Adrenal gland (tissue), 5 donors: ENCODE results near the gene TMEM109.

ENCODE experiments used
- POLR2A ChIP-seq, 2 donors: fragments of 450-650 bp; IDR thresholded peaks; one replicate each; pipeline ENCODE4 v1.6.1; 2017; ENCODE audit warnings: antibody characterized with exemption in 2 of 2, mild to moderate bottlenecking in 2 of 2, moderate library complexity in 1 of 2
- TF ChIP-seq, protein P1 (sequence below), 6 experiments: fragments of 450-650 bp in 4 of 6; fragments of 200-600 bp in 2 of 6; sonication (generic) in 1 of 6; IDR thresholded peaks; 1 replicate in 5 of 6; 2 replicates in 1 of 6; pipeline versions ENCODE4 v1.5.1 to v1.8.0; 2016 to 2021; ENCODE audit warnings: antibody characterized with exemption in 6 of 6, mild to moderate bottlenecking in 2 of 6, moderate library complexity in 1 of 6
- donor health status: DM: no; HTN: no; CAD: no.

DNA sequence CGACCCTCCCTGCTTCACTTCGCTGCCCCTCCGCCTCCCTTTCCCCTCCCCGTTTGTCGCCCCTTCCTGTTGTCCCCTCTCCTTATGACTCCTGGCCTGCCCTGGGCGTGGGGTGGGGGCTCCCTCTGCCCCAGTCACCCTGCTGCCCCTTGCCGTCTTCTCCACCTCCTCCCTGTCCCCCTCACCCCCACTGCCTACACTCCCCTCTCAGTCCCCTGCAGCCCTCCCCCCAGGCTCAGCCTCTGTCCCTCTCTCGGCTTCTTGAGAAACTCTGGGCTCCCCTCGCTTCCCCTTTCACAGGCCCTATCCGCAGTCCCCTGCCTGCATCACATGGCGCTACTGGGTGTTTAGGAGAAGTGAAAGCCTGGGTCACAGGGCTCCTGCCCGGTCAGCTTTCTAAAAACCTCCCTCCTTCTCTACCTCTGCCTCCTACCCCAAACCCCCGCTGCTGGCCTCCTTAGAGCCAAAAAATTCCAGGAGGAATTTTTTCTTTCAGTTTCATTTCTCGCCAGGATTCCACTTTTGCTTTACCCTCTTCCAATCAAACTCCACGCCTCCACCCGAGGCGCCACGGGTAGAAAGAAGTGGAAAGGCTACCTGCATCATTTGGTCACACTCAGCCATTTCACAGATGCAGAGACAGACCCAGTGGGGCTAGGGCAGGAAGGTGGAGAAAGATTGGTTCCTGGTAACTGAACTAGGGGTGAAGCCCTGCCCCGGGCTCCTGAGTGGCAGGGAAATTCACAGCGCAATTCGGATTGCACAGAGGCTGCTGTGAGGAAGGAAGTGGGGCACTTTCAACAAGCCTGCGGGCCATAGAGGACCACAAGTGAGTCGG, 38.2 kb downstream of the TMEM109 start, which contains the start of gene SLC15A3:
- TF ChIP-seq, protein P1, sequence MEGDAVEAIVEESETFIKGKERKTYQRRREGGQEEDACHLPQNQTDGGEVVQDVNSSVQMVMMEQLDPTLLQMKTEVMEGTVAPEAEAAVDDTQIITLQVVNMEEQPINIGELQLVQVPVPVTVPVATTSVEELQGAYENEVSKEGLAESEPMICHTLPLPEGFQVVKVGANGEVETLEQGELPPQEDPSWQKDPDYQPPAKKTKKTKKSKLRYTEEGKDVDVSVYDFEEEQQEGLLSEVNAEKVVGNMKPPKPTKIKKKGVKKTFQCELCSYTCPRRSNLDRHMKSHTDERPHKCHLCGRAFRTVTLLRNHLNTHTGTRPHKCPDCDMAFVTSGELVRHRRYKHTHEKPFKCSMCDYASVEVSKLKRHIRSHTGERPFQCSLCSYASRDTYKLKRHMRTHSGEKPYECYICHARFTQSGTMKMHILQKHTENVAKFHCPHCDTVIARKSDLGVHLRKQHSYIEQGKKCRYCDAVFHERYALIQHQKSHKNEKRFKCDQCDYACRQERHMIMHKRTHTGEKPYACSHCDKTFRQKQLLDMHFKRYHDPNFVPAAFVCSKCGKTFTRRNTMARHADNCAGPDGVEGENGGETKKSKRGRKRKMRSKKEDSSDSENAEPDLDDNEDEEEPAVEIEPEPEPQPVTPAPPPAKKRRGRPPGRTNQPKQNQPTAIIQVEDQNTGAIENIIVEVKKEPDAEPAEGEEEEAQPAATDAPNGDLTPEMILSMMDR (IDR thresholded peaks at IDR 0.05), result no peak
- peak in 1 of 2 donors; percentile 9 for TF ChIP-seq POLR2A (IDR thresholded peaks at IDR 0.05)
